Neural cell (in vitro differentiated cells): Measurements from ENCODE around the gene SPRED1. TPM values are rescaled to one million over a fixed set of nuclear protein-coding genes. Genes with fewer than 3 reads are reported as not detected.

Experiments used
- H2AFZ ChIP-seq: fragments of 200-600, 300-800 bp; sonication (generic), shearing (Covaris generic); 2 replicates; pipeline ENCODE4 v1.6.0; 2014; ENCODE audit warnings: low read depth, mild to moderate bottlenecking, antibody characterized with exemption, low read length, moderate library complexity
- H3F3A ChIP-seq: fragments of 200-600 bp; shearing (Covaris generic); 2 replicates; pipeline ENCODE4 v1.6.1; 2016; ENCODE audit warnings: mild to moderate bottlenecking, moderate library complexity, mixed read lengths, antibody characterized with exemption, low read length; ENCODE audit not compliant: insufficient read depth, poor library complexity, severe bottlenecking
- H3K27ac ChIP-seq: fragments of 200-600, 300-800 bp; sonication (generic), shearing (Covaris generic); 2 replicates; pipeline ENCODE4 v1.5.1; 2014; ENCODE audit warnings: mild to moderate bottlenecking, low read length, moderate library complexity
- H3K27me3 ChIP-seq: fragments of 300-800, 200-600 bp; sonication (generic), shearing (Covaris generic); 2 replicates; pipeline ENCODE4 v1.6.0; 2014; ENCODE audit warnings: mild to moderate bottlenecking, low read depth, low read length, moderate library complexity; ENCODE audit not compliant: insufficient read depth
- H3K36me3 ChIP-seq: fragments of 300-800, 200-600 bp; sonication (generic), shearing (Covaris generic); 2 replicates; pipeline ENCODE4 v1.5.1; 2014; ENCODE audit warnings: mild to moderate bottlenecking, antibody characterized with exemption, low read length, moderate library complexity; ENCODE audit not compliant: insufficient read depth
- H3K4me2 ChIP-seq: fragments of 300-800, 200-600 bp; sonication (generic), shearing (Covaris generic); 2 replicates; pipeline ENCODE4 v1.6.0; 2014; ENCODE audit warnings: mild to moderate bottlenecking, low read length
- H3K4me3 ChIP-seq: fragments of 300-800, 200-600 bp; sonication (generic), shearing (Covaris generic); 2 replicates; pipeline ENCODE4 v1.5.1; 2014; ENCODE audit warnings: mild to moderate bottlenecking, low read length, moderate library complexity
- H3K79me2 ChIP-seq: fragments of 200-600 bp; shearing (Covaris generic); replicated peaks from 2 replicates; pipeline ENCODE4 v1.6.0; 2014; ENCODE audit warnings: mild to moderate bottlenecking, low read length, moderate library complexity; ENCODE audit not compliant: insufficient read depth
- H3K9ac ChIP-seq: fragments of 300-800, 200-600 bp; sonication (generic), shearing (Covaris generic); 2 replicates; pipeline ENCODE4 v1.6.1; 2016; ENCODE audit warnings: mild to moderate bottlenecking, low read length, mixed read lengths
- H3K9me2 ChIP-seq: fragments of 200-600 bp; shearing (Covaris generic); 2 replicates; pipeline ENCODE4 v1.6.1; 2016; ENCODE audit warnings: mild to moderate bottlenecking, low read length, mixed read lengths; ENCODE audit not compliant: insufficient read depth
- H3K9me3 ChIP-seq: fragments of 200-600, 300-800 bp; sonication (generic), shearing (Covaris generic); 2 replicates; pipeline ENCODE4 v1.6.1; 2016; ENCODE audit warnings: mild to moderate bottlenecking, mixed run types, low read length, moderate library complexity, mixed read lengths
- H4K20me1 ChIP-seq: fragments of 200-600 bp; shearing (Covaris generic); 2 replicates; pipeline ENCODE4 v1.6.1; 2016; ENCODE audit warnings: mild to moderate bottlenecking, mixed run types; ENCODE audit not compliant: insufficient read depth
- EP300 ChIP-seq: fragments of 450-650 bp; conservative IDR thresholded peaks from 2 replicates; pipeline ENCODE4 v1.6.1; 2014; ENCODE audit warnings: antibody characterized with exemption, mild to moderate bottlenecking, moderate library complexity; ENCODE audit not compliant: poor library complexity, severe bottlenecking
- EZH2 ChIP-seq: fragments of 200-600, 300-800 bp; shearing (Covaris generic), sonication (generic); IDR thresholded peaks from 2 replicates; pipeline ENCODE4 v1.6.1; 2014; ENCODE audit warnings: antibody characterized with exemption, low read length, borderline replicate concordance, mild to moderate bottlenecking; ENCODE audit not compliant: insufficient read depth, poor library complexity, severe bottlenecking
- MXI1 ChIP-seq: fragments of 450-650 bp; conservative IDR thresholded peaks from 2 replicates; pipeline ENCODE4 v1.6.1; 2014; ENCODE audit warnings: antibody characterized with exemption, mild to moderate bottlenecking; ENCODE audit not compliant: poor library complexity, severe bottlenecking
- POLR2AphosphoS5 ChIP-seq: IDR thresholded peaks from 2 replicates; pipeline ENCODE4 v1.6.1; 2012
- RAD21 ChIP-seq: fragments of 450-650 bp; conservative IDR thresholded peaks from 2 replicates; pipeline ENCODE4 v1.6.1; 2014; ENCODE audit warnings: antibody characterized with exemption, mild to moderate bottlenecking, moderate library complexity
- SMC3 ChIP-seq: fragments of 450-650 bp; conservative IDR thresholded peaks from 2 replicates; pipeline ENCODE4 v1.6.1; 2014; ENCODE audit warnings: antibody characterized with exemption, mild to moderate bottlenecking, moderate library complexity; ENCODE audit not compliant: poor library complexity
- TAF1 ChIP-seq: IDR thresholded peaks from 2 replicates; pipeline ENCODE4 v1.6.1; 2012; ENCODE audit warnings: low read depth
- polyA plus RNA-seq: library from polyadenylated mRNA; depleted of rRNA; stranded (reverse); fragments of >200 nt; gene quantifications from 2 replicates; pipeline ENCODE4 v1.2.3, GENCODE V29; 2014
- TF ChIP-seq, protein P1 (sequence below): fragments of 450-650 bp; IDR thresholded peaks from 2 replicates; pipeline ENCODE4 v1.5.1; 2014; ENCODE audit warnings: antibody characterized with exemption, mild to moderate bottlenecking, moderate library complexity; ENCODE audit not compliant: poor library complexity, severe bottlenecking
- TF ChIP-seq, protein P2 (sequence below): IDR thresholded peaks from 2 replicates; pipeline ENCODE4 v1.6.1; 2012; ENCODE audit warnings: borderline replicate concordance

SPRED1 gene
- polyA plus RNA-seq, 1 donor from 2014 or later, result 12.0 TPM

DNA sequence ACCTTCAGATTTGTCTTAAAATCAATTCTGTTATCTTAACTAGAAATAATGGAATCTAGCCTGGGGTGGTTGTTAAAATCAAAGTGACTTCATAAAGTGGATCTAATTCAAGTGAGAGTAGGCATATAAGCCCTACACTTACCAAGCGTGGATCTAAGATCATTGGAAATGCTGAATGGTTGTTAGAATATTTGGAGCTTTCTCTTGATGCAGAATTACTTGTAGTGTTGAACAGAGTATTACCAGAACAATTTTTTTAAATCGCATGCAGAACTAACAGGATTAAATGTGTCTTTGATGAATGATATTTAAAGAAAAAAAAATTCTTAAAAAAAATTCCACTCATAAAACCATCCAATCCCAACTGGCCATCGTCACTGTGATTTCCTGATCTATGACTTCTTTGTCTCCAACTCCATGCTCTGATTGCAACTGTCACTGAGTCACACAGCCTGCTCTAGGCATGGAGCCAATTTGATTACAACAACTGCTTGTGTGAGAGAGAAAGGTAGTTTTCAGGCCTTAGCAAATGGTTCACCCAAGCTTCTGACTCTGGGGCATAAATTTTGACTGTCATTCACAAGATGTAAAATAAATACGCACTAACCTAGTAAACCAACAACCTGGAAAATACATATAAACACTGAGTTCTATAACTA lies 25.9 kb upstream of the SPRED1 start:
- Histone ChIP-seq H3K4me3 (no peak overlapping the region), H3K9ac (no peak overlapping the region), H3K27me3 (no peaks in the 10 kb centered on the region), H3F3A (no peaks in the 10 kb centered on the region), H2AFZ (no peak overlapping the region), H3K9me3 (no peaks in the 10 kb centered on the region), H3K9me2 (no peaks in the 10 kb centered on the region), H3K79me2 (no peaks in the 10 kb centered on the region), H3K4me2 (no peak overlapping the region), H4K20me1 (no peaks in the 10 kb centered on the region), H3K36me3 (no peaks in the 10 kb centered on the region), H3K27ac (no peak overlapping the region)
- TF ChIP-seq EZH2 (no peak), POLR2AphosphoS5 (no peak), RAD21 (no peak), EP300 (no peak), TAF1 (no peak), SMC3 (no peak), MXI1 (no peak)
- TF ChIP-seq, protein P1, sequence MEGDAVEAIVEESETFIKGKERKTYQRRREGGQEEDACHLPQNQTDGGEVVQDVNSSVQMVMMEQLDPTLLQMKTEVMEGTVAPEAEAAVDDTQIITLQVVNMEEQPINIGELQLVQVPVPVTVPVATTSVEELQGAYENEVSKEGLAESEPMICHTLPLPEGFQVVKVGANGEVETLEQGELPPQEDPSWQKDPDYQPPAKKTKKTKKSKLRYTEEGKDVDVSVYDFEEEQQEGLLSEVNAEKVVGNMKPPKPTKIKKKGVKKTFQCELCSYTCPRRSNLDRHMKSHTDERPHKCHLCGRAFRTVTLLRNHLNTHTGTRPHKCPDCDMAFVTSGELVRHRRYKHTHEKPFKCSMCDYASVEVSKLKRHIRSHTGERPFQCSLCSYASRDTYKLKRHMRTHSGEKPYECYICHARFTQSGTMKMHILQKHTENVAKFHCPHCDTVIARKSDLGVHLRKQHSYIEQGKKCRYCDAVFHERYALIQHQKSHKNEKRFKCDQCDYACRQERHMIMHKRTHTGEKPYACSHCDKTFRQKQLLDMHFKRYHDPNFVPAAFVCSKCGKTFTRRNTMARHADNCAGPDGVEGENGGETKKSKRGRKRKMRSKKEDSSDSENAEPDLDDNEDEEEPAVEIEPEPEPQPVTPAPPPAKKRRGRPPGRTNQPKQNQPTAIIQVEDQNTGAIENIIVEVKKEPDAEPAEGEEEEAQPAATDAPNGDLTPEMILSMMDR, result no peak
- TF ChIP-seq, protein P2, sequence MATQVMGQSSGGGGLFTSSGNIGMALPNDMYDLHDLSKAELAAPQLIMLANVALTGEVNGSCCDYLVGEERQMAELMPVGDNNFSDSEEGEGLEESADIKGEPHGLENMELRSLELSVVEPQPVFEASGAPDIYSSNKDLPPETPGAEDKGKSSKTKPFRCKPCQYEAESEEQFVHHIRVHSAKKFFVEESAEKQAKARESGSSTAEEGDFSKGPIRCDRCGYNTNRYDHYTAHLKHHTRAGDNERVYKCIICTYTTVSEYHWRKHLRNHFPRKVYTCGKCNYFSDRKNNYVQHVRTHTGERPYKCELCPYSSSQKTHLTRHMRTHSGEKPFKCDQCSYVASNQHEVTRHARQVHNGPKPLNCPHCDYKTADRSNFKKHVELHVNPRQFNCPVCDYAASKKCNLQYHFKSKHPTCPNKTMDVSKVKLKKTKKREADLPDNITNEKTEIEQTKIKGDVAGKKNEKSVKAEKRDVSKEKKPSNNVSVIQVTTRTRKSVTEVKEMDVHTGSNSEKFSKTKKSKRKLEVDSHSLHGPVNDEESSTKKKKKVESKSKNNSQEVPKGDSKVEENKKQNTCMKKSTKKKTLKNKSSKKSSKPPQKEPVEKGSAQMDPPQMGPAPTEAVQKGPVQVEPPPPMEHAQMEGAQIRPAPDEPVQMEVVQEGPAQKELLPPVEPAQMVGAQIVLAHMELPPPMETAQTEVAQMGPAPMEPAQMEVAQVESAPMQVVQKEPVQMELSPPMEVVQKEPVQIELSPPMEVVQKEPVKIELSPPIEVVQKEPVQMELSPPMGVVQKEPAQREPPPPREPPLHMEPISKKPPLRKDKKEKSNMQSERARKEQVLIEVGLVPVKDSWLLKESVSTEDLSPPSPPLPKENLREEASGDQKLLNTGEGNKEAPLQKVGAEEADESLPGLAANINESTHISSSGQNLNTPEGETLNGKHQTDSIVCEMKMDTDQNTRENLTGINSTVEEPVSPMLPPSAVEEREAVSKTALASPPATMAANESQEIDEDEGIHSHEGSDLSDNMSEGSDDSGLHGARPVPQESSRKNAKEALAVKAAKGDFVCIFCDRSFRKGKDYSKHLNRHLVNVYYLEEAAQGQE, result no peak

DNA sequence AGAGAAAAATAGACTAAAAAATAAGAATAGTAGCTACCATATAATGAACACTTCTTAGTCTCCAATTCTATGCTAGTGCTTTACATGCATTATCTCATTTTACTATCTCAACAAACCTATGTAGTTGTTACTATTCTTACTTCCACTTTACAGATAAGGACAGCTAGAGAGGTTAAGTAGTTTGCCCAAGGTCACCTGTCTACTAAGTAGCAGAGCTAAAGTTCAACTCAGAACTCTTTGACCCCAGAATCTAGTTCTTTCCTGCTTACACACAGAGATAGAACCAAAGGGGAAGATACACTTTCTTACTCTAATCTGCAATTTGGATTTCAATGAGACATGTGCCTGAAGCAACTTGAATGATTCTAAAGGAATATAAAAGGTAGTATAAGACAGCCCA lies 24.7 kb upstream of the SPRED1 start:
- Histone ChIP-seq H4K20me1 (no peaks in the 10 kb centered on the region), H3K27me3 (no peaks in the 10 kb centered on the region), H3K27ac (no peak overlapping the region), H3F3A (no peaks in the 10 kb centered on the region), H3K9me2 (no peaks in the 10 kb centered on the region), H3K4me3 (no peak overlapping the region), H3K9ac (no peak overlapping the region), H3K9me3 (no peaks in the 10 kb centered on the region), H2AFZ (no peak overlapping the region), H3K36me3 (no peaks in the 10 kb centered on the region), H3K4me2 (no peak overlapping the region), H3K79me2 (no peaks in the 10 kb centered on the region)
- TF ChIP-seq MXI1 (no peak), POLR2AphosphoS5 (no peak), EZH2 (no peak), EP300 (no peak), SMC3 (no peak), RAD21 (no peak), TAF1 (no peak)
- TF ChIP-seq, protein P1, result no peak
- TF ChIP-seq, protein P2, result no peak
